ENCODE results near the gene RPP40.

The RPP40 gene

GRCh38 chr6:4999586-4999985, 4.3 kb downstream of the RPP40 start:
- TF ChIP-seq, protein P1, sequence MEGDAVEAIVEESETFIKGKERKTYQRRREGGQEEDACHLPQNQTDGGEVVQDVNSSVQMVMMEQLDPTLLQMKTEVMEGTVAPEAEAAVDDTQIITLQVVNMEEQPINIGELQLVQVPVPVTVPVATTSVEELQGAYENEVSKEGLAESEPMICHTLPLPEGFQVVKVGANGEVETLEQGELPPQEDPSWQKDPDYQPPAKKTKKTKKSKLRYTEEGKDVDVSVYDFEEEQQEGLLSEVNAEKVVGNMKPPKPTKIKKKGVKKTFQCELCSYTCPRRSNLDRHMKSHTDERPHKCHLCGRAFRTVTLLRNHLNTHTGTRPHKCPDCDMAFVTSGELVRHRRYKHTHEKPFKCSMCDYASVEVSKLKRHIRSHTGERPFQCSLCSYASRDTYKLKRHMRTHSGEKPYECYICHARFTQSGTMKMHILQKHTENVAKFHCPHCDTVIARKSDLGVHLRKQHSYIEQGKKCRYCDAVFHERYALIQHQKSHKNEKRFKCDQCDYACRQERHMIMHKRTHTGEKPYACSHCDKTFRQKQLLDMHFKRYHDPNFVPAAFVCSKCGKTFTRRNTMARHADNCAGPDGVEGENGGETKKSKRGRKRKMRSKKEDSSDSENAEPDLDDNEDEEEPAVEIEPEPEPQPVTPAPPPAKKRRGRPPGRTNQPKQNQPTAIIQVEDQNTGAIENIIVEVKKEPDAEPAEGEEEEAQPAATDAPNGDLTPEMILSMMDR (IDR thresholded peaks at IDR 0.05; ENCODE audit: low read depth, low read length), result no peak
- no peaks in the 10 kb centered on the region; the same call in none of the 2 replicates for H3K36me3 ChIP-seq
- H3K4me3 ChIP-seq (ENCODE audit: low read depth, low read length), result no peak overlapping the region
- DNase-seq, result no peak
- no peak overlapping the region for H3K27ac ChIP-seq
- no peaks in the 10 kb centered on the region for H3K27me3 ChIP-seq (ENCODE audit: insufficient read depth, low read depth, severe bottlenecking)
- no peaks in the 10 kb centered on the region for H3K9me3 ChIP-seq (ENCODE audit: severe bottlenecking)

- H3K36me3 ChIP-seq, result no peaks in the 10 kb centered on the region; the same call in none of the 2 replicates
- TF ChIP-seq, protein P1 (IDR thresholded peaks at IDR 0.05; ENCODE audit: low read depth, low read length), result no peak
- no peaks in the 10 kb centered on the region for H3K9me3 ChIP-seq (ENCODE audit: severe bottlenecking)
- no peaks in the 10 kb centered on the region for H3K27me3 ChIP-seq (ENCODE audit: insufficient read depth, low read depth, severe bottlenecking)
- DNase-seq, result no peak
- no peak overlapping the region for H3K4me3 ChIP-seq (ENCODE audit: low read depth, low read length)
- no peak overlapping the region for H3K27ac ChIP-seq
These were observed 6.0 kb downstream of the RPP40 start for GRCh38 chr6:4997862-4998261.

- no peak for DNase-seq
- TF ChIP-seq, protein P1 (IDR thresholded peaks at IDR 0.05; ENCODE audit: low read depth, low read length), result no peak
- no peaks in the 10 kb centered on the region; the same call in 1 of the 2 replicates for H3K36me3 ChIP-seq
These were observed 9.1 kb downstream of the RPP40 start for GRCh38 chr6:4994741-4995140.

GRCh38 chr6:4987432-4987831, 16.4 kb downstream of the RPP40 start:
- no peaks in the 10 kb centered on the region for H3K36me3 ChIP-seq
- no peak for DNase-seq
- H3K27ac ChIP-seq, result no peak overlapping the region
- TF ChIP-seq, protein P1 (IDR thresholded peaks at IDR 0.05; ENCODE audit: low read depth, low read length), result no peak
- H3K9me3 ChIP-seq (ENCODE audit: severe bottlenecking), result no peaks in the 10 kb centered on the region
- H3K27me3 ChIP-seq (ENCODE audit: insufficient read depth, low read depth, severe bottlenecking), result no peaks in the 10 kb centered on the region
- H3K4me3 ChIP-seq (ENCODE audit: low read depth, low read length), result no peak overlapping the region

More at GRCh38 chr6:4994741-4995140, 9.1 kb downstream of the RPP40 start:
- H3K4me3 ChIP-seq (ENCODE audit: low read depth, low read length), result no peak overlapping the region
- H3K27me3 ChIP-seq (ENCODE audit: insufficient read depth, low read depth, severe bottlenecking), result no peaks in the 10 kb centered on the region
- H3K9me3 ChIP-seq (ENCODE audit: severe bottlenecking), result no peaks in the 10 kb centered on the region
- H3K27ac ChIP-seq, result no peak overlapping the region

DNA sequence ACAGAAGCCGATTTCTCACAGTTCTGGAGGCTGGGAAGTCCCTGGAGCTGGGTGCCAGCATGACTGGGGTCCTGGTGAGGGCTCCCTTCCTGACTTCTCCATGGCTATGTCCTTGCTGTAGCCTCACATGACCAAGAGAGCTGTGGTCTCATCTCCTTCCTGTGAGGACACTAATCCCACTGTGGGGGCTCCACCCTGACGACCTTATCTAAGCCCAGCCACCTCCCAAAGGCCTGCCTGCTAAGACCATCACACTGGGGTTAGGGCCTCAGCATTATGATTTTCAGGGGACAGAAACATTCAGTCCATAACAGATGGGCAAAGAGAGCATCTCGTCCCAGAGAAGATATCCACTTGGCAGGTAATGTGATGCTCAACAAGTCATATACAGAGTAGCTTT, 16.8 kb downstream of the RPP40 start:
- H3K4me3 ChIP-seq (ENCODE audit: low read depth, low read length), result no peak overlapping the region
- no peak overlapping the region for H3K27ac ChIP-seq
- no peaks in the 10 kb centered on the region for H3K36me3 ChIP-seq
- no peaks in the 10 kb centered on the region for H3K27me3 ChIP-seq (ENCODE audit: insufficient read depth, low read depth, severe bottlenecking)
- TF ChIP-seq, protein P1 (IDR thresholded peaks at IDR 0.05; ENCODE audit: low read depth, low read length), result no peak
- H3K9me3 ChIP-seq (ENCODE audit: severe bottlenecking), result no peaks in the 10 kb centered on the region
- no peak for DNase-seq

DNA sequence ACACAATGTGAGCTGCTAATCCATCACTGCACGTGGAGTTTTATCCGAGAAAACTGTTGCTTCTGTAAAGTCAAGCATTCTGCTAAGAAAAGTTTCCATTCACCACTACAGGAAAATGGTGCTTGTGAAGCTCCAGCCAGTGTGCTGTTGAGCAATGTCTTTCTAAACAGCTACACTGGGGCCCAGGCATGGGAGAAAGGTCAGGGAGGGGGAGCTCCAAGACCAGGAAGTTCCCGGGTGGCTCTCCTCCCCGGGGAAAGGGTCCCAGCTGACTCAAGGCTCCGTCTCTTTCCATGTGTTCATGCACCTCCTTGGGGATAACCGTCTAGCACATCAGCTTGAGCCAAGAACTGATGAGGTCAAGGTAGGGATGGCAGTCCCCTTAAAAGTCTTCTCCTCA, 20.5 kb downstream of the RPP40 start:
- TF ChIP-seq, protein P1 (IDR thresholded peaks at IDR 0.05; ENCODE audit: low read depth, low read length), result no peak
- no peak for DNase-seq
- Histone ChIP-seq H3K36me3 (no peaks in the 10 kb centered on the region), H3K4me3 (ENCODE audit: low read depth, low read length) (no peak overlapping the region), H3K9me3 (ENCODE audit: severe bottlenecking) (peaks cover 12% of the 10 kb centered on the region), H3K27ac (no peak overlapping the region), H3K27me3 (ENCODE audit: insufficient read depth, low read depth, severe bottlenecking) (no peaks in the 10 kb centered on the region)

Data from WERI-Rb-1 (cell line).